Measurements from ENCODE around the gene RPH3AL.
"Not testable (repeated sequence)": the region's sequence is repeated elsewhere in the genome, so short reads cannot be mapped to it uniquely, and the experiment has no call there.

Gene RPH3AL

GRCh38 chr17:168614-169013, 184.0 kb downstream of the RPH3AL start:
- DNase-seq, result not testable (repeated sequence)

DNA sequence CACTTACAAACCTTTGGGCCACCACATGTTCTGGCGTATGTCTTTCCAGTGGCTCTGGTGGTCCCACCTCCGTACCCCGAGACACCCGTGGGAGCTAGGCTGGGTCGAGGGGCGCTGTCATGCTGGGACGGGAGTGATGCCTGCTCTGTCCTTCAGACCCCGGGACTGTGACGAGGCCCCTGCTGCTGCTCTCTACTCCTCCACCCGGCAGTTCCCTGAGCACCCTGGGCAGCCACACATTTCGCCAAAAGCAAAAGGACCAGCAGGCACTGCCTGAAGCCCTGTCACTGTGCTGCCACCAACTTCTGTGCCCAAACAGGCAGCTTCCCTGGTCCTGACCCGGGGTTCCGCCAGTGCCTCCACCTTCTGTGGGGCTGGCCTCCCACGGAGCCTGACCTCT, 186.7 kb downstream of the RPH3AL start:
- no peak for DNase-seq

DNA sequence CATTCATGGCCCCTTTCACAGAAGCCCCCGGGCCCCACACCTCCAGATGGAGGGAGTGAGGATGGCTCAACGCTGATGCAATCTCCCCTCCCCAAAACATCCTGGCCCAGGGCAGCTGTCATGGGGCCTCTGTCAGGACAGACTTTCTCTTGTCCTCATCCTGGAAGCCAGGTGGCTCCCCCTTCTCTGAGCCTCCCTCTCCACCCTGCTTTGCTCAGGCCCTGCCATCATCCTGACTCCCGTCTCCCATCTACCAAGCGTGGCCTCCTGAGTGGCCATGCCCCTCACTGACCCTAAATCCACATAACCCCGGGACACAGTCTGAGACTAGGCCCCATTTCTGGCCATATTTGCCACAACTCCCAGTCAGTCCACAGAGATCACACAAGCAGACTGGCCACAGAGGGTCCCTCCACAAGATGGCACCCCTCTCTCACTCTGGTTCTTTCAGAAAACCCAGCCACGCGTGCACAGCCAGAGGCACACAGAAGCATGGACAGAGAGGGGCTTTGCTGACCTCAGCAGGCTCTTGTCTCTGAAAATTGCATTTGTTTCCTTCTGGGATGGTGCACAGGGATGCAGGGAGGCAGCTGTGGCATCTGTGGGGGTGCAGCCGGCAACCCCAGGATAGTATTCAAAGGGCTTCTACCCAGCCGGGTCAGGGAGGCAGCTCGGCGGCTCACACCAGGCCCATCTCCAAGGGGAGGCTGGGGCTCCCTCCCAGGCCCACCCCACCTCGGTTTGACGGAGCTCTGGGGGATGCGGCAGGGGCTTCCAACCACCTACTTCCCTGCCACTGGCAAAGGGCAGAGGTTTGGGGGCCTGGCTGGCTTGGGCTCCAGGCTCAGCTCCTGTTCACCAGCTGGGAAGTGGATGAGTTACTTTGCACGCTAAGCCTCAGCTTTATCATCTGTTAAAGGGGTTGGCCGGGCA, 188.0 kb downstream of the RPH3AL start:
- no peak for DNase-seq

- DNase-seq, result no peak
These were observed 189.0 kb downstream of the RPH3AL start for GRCh38 chr17:163514-164098.

- no peak for DNase-seq
These were observed 189.9 kb downstream of the RPH3AL start for GRCh38 chr17:162689-163088.
